ENCODE results near the gene A3GALT2. TPM values are rescaled to one million over a fixed set of nuclear protein-coding genes. Genes with fewer than 3 reads are reported as not detected.

The A3GALT2 gene
- total and polyA plus RNA-seq, 4 donors = not detected

- Histone ChIP-seq H3K4me3 (ENCODE audit: low read depth in 1 of 3, low read length in 3 of 3) (no peak overlapping the region), H3K9ac (ENCODE audit: low read depth in 1 of 2, low read length in 2 of 2) (no peak overlapping the region), H3K36me3 (ENCODE audit: control insufficient read depth in 4 of 4, insufficient read depth in 3 of 4, low read depth in 1 of 4, low read length in 3 of 4) (peaks cover 4 to 34% (median 24%) of the 10 kb centered on the region in 4 donors), H3K9me3 (ENCODE audit: control insufficient read depth in 4 of 4, low read length in 3 of 4) (no peaks in the 10 kb centered on the region), H3K4me1 (ENCODE audit: control insufficient read depth in 4 of 4, insufficient read depth in 4 of 4, low read length in 3 of 4) (no peaks in the 10 kb centered on the region), H3K27ac (ENCODE audit: low read depth in 1 of 2, low read length in 2 of 2) (no peak overlapping the region), H3K27me3 (ENCODE audit: control insufficient read depth in 4 of 4, insufficient read depth in 4 of 4, low read length in 3 of 4) (no peaks in the 10 kb centered on the region)
- WGBS = 97% methylated on average over 29 of the region's 29 CpGs
- no peak for TF ChIP-seq HNF4A (conservative IDR thresholded peaks at IDR 0.05)
- TF ChIP-seq, protein P1, sequence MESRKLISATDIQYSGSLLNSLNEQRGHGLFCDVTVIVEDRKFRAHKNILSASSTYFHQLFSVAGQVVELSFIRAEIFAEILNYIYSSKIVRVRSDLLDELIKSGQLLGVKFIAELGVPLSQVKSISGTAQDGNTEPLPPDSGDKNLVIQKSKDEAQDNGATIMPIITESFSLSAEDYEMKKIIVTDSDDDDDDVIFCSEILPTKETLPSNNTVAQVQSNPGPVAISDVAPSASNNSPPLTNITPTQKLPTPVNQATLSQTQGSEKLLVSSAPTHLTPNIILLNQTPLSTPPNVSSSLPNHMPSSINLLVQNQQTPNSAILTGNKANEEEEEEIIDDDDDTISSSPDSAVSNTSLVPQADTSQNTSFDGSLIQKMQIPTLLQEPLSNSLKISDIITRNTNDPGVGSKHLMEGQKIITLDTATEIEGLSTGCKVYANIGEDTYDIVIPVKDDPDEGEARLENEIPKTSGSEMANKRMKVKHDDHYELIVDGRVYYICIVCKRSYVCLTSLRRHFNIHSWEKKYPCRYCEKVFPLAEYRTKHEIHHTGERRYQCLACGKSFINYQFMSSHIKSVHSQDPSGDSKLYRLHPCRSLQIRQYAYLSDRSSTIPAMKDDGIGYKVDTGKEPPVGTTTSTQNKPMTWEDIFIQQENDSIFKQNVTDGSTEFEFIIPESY (IDR thresholded peaks at IDR 0.05) = no peak
- DNase-seq (ENCODE audit: low spot score) = no peak
Measured at GRCh38 chr1:33280091-33280661, 40.7 kb downstream of the A3GALT2 start.

DNA sequence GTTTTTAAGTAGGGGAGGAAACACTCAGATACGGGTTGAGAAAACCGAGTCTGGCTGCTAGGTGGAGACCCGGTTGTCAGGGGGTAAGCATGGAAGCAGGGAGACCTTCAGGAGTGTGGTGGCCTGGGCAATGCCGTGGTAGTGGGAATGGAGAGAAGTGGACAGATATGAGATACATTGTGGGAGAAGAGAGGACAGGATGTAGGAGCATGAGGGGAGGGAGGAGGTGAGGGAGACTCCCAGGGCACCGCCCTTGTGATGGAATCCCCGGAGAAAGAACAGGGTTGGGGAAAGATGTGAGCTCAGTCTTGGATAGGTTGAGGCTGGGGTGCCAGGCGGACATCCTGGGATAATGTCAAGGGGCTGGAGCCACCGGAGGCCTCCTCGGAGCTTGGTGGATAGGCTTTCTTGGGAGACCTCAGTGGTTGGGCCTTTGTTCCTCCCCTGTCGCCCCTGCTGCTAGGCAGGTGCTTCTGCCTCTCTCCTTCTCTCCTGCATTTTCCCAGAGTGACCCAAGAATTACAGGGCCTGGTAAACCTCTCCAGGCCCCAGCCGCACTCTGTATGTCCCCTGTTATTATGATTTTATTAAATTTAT is 43.3 kb downstream of the A3GALT2 start:
- H3K9ac ChIP-seq (ENCODE audit: low read depth in 1 of 2, low read length in 2 of 2) = no peak overlapping the region
- no peak overlapping the region for H3K4me3 ChIP-seq (ENCODE audit: low read depth in 1 of 3, low read length in 3 of 3)
- H3K27ac ChIP-seq (ENCODE audit: low read depth in 1 of 2, low read length in 2 of 2) = no peak overlapping the region
- H3K4me1 ChIP-seq (ENCODE audit: control insufficient read depth in 4 of 4, insufficient read depth in 4 of 4, low read length in 3 of 4) = no peaks in the 10 kb centered on the region
- TF ChIP-seq HNF4A (conservative IDR thresholded peaks at IDR 0.05) = no peak
- no peak for TF ChIP-seq FOXA1 (IDR thresholded peaks at IDR 0.05)
- TF ChIP-seq FOXA2 (IDR thresholded peaks at IDR 0.05) = no peak
- TF ChIP-seq NR2F2 (IDR thresholded peaks at IDR 0.05) = no peak
- TF ChIP-seq, protein P2, sequence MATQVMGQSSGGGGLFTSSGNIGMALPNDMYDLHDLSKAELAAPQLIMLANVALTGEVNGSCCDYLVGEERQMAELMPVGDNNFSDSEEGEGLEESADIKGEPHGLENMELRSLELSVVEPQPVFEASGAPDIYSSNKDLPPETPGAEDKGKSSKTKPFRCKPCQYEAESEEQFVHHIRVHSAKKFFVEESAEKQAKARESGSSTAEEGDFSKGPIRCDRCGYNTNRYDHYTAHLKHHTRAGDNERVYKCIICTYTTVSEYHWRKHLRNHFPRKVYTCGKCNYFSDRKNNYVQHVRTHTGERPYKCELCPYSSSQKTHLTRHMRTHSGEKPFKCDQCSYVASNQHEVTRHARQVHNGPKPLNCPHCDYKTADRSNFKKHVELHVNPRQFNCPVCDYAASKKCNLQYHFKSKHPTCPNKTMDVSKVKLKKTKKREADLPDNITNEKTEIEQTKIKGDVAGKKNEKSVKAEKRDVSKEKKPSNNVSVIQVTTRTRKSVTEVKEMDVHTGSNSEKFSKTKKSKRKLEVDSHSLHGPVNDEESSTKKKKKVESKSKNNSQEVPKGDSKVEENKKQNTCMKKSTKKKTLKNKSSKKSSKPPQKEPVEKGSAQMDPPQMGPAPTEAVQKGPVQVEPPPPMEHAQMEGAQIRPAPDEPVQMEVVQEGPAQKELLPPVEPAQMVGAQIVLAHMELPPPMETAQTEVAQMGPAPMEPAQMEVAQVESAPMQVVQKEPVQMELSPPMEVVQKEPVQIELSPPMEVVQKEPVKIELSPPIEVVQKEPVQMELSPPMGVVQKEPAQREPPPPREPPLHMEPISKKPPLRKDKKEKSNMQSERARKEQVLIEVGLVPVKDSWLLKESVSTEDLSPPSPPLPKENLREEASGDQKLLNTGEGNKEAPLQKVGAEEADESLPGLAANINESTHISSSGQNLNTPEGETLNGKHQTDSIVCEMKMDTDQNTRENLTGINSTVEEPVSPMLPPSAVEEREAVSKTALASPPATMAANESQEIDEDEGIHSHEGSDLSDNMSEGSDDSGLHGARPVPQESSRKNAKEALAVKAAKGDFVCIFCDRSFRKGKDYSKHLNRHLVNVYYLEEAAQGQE (IDR thresholded peaks at IDR 0.05) = no peak
- TF ChIP-seq GABPA (IDR thresholded peaks at IDR 0.05 in 1 of 2, conservative IDR thresholded peaks at IDR 0.05 in 1 of 2) = no peak
- TF ChIP-seq HNF4G (IDR thresholded peaks at IDR 0.05) = no peak
- 94% methylated on average over 11 of the region's 11 CpGs for WGBS
- H3K36me3 ChIP-seq (ENCODE audit: control insufficient read depth in 4 of 4, insufficient read depth in 3 of 4, low read depth in 1 of 4, low read length in 3 of 4) = peaks cover 4 to 26% (median 20%) of the 10 kb centered on the region in 4 donors
- H3K9me3 ChIP-seq (ENCODE audit: control insufficient read depth in 4 of 4, low read length in 3 of 4) = no peaks in the 10 kb centered on the region
- no peak for DNase-seq (ENCODE audit: low spot score)
- H3K27me3 ChIP-seq (ENCODE audit: control insufficient read depth in 4 of 4, insufficient read depth in 4 of 4, low read length in 3 of 4) = no peaks in the 10 kb centered on the region

- peaks cover 4 to 23% (median 18%) of the 10 kb centered on the region in 4 donors for H3K36me3 ChIP-seq (ENCODE audit: control insufficient read depth in 4 of 4, insufficient read depth in 3 of 4, low read depth in 1 of 4, low read length in 3 of 4)
- no peaks in the 10 kb centered on the region for H3K4me1 ChIP-seq (ENCODE audit: control insufficient read depth in 4 of 4, insufficient read depth in 4 of 4, low read length in 3 of 4)
- no peak overlapping the region for H3K4me3 ChIP-seq (ENCODE audit: low read depth in 1 of 3, low read length in 3 of 3)
- H3K27me3 ChIP-seq (ENCODE audit: control insufficient read depth in 4 of 4, insufficient read depth in 4 of 4, low read length in 3 of 4) = no peaks in the 10 kb centered on the region
- H3K9ac ChIP-seq (ENCODE audit: low read depth in 1 of 2, low read length in 2 of 2) = no peak overlapping the region
- no peak overlapping the region for H3K27ac ChIP-seq (ENCODE audit: low read depth in 1 of 2, low read length in 2 of 2)
- DNase-seq (ENCODE audit: low spot score) = no peak
- WGBS = 88% methylated on average over 30 of the region's 30 CpGs
- no peaks in the 10 kb centered on the region for H3K9me3 ChIP-seq (ENCODE audit: control insufficient read depth in 4 of 4, low read length in 3 of 4)
- no peak for TF ChIP-seq EGR1 (IDR thresholded peaks at IDR 0.05; ENCODE audit: low read depth in 2 of 2)
Measured at GRCh38 chr1:33276573-33277298, 44.2 kb downstream of the A3GALT2 start.
